Measurements from ENCODE around the gene FASTKD1.

DNA sequence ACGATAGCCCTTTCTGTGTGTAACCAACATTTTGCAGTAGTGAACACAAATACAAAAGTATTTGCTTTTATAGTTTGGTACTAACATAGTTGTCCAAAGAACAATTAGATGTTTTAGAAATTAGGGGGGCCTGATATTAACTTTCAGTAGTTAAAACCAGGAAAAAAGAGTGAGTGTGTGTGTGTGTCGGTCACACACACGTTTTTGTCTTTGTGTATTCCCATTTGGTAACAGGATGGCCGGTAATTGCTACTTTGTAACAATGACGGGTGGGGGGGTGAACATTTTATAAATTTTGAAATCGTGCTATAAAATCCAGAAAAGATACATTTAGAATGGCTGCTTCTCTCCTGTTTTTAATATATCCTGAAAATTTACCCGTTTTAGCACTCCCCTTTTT, 12.0 kb upstream of the FASTKD1 start:
- TF ChIP-seq POLR2AphosphoS5 (IDR thresholded peaks at IDR 0.05) (no peak), POLR2A (IDR thresholded peaks at IDR 0.05) (no peak), EP300 (IDR thresholded peaks at IDR 0.05) (no peak)
- TF ChIP-seq, protein P1, sequence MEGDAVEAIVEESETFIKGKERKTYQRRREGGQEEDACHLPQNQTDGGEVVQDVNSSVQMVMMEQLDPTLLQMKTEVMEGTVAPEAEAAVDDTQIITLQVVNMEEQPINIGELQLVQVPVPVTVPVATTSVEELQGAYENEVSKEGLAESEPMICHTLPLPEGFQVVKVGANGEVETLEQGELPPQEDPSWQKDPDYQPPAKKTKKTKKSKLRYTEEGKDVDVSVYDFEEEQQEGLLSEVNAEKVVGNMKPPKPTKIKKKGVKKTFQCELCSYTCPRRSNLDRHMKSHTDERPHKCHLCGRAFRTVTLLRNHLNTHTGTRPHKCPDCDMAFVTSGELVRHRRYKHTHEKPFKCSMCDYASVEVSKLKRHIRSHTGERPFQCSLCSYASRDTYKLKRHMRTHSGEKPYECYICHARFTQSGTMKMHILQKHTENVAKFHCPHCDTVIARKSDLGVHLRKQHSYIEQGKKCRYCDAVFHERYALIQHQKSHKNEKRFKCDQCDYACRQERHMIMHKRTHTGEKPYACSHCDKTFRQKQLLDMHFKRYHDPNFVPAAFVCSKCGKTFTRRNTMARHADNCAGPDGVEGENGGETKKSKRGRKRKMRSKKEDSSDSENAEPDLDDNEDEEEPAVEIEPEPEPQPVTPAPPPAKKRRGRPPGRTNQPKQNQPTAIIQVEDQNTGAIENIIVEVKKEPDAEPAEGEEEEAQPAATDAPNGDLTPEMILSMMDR (IDR thresholded peaks at IDR 0.05) = no peak

Data from suprapubic skin (tissue), 4 donors.